HG02642 (cell line): Measurements from ENCODE around the gene CHST9.
"Not testable (repeated sequence)": the region's sequence is repeated elsewhere in the genome, so short reads cannot be mapped to it uniquely, and the experiment has no call there.

Experiments
- ATAC-seq: cut with Tn5 transposase; IDR thresholded peaks from one replicate; pipeline ENCODE4 v1.9.1; 2021; ENCODE audit warnings: mild to moderate bottlenecking; ENCODE audit not compliant: unreplicated experiment, poor library complexity

The CHST9 gene

DNA sequence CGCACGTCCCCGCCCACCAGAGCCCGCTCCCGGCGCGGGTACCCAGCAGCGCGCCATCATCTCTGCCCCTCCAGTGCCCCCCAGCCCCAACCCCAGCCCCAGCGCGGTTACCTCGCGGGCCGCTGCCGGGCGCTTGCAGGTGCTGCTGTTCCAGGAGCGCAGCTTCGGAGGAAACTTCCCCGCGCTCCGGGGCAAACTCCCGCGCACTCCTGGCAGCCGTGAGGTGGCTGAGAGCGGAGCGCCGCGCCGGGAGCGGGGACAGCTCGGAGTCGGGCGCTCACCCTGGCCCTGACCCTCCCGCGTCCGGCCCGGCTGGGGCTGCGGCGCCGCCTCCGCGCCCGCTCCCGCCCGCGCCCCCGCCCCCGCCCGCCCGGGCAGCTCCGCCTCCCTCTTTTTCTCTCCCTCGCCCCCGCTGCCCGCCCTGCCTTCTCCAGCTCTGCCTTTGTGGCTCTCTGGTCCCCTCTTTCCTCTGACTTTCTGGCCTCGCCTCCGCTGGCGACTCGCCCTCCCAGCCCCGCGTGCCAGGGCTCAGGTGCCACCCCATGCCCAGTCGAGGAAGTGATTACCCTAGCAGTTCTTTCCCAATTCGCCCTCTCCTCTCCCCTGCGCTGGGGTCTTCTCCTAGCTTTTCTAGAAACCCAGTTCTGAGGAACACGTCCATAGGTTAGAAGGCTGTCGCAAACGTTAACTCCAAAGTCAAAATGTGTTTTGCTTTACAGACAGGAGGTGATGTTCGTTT lies at the start of gene CHST9:
Gene CHST9, minus strand, starts transcription at position 284 of the 739 bp plus-strand sequence. CDS start 42,499 bp downstream, outside the sequence.
- ATAC-seq = no peak

GRCh38 chr18:27232355-27232754 lies 47.2 kb upstream of the CHST9 start:
- ATAC-seq = not testable (repeated sequence)

DNA sequence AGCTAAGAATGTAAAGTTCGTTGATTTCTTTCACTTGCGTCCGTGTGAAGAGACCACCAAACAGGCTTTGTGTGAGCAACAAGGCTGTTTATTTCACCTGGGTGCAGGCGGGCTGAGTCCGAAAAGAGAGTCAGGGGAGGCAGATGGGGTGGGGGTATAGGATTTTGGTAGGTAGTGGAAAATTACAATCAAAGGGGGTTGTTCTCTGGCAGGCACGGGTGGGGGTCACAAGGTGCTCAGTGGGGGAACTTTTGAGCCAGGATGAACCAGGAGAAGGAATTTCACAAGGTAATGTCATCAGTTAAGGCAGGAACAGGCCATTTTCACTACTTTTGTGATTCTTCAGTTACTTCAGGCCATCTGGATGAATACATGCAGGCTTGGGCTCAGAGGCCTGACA lies 46.6 kb upstream of the CHST9 start:
- ATAC-seq = not testable (repeated sequence)

DNA sequence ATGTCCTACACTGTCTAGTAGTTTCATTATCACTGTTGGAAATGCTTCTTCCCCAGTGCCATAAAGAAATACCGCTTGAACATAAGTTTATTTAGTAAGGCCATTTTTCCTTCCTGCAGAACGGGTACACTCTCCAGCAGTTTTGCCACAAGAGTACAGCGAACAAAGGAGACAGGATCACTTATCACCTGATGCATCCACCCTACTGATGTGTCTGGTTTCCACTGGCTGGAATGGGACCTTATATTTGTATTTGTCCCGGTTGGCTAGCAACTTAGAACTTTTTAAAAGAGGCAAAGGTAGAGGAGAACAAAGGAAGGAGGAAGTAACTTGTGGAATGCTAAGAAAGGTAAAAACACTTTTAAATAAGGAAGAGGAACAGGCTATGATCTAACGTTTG lies 46.1 kb upstream of the CHST9 start:
- not testable (repeated sequence) for ATAC-seq

DNA sequence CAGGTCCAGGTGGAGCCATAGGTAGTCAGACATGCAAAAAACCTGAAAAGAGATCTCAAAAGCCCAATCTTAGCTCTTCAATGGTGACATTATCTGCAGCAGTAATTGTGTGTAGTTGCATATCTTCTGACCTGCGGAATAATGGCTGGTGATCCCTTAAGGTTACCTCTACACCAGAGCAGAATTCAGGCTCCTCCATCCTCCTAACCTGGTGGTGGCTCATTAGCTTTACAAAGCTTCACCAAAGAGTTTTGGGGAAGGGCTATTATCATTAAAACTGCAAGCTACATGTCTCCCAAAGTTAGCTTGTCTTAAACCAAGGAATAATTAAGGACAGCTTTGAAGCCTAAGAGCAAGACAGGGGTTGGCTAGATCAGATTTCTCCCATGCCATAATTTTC lies 42.6 kb upstream of the CHST9 start:
- no peak for ATAC-seq

GRCh38 chr18:27226556-27227075 lies 41.5 kb upstream of the CHST9 start:
- ATAC-seq = no peak

DNA sequence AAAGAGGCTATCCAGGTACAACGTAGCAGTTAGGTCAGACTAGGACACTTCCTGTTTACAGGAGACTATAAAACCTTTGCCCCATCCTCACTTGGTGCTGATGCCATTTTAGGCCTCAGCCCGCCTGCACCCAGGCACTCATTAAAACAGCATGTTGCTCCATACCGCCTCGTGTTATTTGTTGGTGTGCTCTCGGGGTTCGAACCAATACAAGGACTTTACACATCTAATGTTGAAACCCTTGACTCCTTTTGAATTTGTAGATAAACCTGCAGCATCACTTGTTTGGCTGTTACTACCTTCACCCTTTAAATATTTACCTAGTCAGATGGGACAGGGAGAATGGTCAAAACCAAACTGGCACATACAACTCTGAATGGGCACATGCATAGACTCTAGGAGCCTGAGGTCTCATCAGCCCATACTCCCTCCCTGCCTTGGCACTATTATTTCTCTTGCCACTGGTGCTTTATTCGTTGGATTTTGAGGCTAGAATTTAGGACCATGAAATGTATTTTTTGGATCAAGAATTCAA lies 40.9 kb upstream of the CHST9 start:
- ATAC-seq = no peak

DNA sequence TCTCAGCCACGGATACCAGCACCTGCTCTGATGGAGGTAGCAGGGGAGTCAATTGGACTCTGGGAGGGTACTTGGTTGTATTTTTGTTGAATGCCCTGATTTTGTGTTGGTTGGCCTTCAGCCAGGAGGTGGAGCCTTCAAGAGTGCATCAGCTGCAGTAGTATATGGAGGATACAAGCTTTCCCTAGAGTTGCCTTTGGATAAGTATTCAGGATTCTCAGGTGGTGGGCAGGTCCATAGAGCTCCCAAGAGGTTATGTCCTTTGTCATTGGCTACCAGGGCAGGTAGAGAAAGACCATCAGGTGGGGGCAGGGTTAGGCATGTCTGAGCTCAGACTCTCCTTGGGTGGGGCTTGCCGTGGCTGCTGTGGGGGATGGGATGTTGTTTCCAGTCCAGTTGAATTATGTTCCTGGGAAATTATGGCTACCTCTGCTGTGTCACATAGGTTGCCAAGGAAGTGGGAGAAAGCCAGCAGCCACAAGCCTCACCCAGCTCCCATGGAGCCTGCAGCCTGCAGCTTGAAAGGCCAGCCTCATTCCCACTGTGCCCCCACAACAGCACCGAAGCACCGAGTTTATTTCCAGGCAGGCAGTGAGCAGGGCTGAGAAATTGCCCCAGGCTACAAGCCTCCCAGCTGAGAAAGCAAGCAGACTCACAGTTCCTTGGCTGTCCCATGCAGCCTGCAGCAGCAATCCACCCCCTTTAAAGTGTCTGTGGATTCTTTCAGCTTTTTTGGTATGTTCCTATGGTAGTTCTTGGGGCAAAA lies 38.6 kb upstream of the CHST9 start:
- ATAC-seq = no peak

DNA sequence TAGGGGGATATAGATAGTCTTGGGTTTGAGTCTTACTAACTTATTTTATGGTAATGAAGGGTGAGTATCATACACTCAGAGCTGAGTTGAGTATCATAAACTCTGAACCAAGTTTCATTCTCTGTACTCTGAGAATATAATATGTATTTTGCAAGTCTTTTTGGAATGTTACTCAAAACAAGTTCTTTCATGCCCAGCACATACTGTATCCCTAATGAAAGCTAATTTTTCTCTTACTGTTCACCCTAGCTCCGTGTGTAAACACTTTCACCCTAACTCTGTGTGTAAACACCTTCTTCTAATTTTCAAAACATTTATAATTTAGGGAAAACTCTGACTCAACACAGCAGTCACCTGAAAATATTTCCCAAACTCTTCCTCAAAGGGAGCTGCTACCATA lies 29.7 kb upstream of the CHST9 start:
- no peak for ATAC-seq

- no peak for ATAC-seq
Measured at GRCh38 chr18:27213123-27213717, 28.1 kb upstream of the CHST9 start.

DNA sequence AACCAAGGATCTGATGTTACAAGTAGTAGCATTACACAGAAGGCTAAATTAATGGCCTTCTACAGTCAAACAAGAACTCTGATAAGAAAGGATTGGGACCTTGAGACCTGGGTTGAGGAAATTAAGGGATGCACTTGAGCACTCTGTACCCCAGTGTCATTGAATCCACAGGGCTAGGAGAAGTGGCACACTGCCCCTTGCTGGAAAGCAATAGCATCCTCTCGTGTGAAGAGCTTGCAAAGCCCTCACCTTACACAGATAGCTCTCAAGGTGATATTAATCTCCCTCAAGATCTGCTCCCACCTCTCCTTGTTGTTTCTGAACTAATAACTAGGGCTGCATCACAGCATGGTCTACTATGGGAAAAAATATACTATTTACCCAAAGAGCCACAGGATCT lies 26.5 kb upstream of the CHST9 start:
- no peak for ATAC-seq

DNA sequence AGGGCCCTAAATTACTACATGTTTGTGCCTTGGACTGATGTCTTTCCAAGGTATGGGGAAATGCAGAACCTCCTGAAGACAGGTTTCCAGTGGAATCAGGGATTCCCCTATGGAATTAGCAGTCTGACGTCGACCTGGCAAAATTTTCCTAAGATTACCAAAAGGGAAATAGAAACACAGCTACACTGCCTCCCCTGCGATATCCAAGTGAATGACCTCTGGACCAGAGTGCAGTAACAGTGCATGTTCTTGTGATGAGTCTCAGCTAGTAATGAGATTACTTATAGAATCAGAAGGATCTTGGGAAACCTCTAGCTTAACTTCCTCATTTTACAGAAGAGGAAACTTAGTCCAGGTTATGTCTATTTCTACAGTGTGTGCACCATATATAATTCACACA lies 21.3 kb upstream of the CHST9 start:
- ATAC-seq = no peak

DNA sequence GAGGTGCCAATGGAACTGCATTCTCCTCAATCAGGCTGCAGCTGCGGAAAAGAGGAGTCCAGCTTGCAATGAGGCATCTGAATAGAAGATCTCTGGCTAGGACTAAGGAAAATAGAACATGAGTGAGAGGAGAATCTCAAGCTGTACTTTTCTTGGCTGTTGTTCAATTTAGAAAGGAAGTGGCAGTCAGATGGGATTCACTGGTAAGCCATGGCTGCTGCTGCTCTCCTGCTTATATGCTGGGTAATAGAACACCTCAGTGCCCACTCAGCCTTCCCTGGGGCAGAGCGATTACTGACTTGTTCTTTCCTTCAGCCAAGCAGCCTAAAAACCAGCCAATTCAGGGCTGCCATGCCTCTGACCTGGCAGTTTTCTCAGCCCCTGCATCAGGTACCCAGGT lies 17.6 kb upstream of the CHST9 start:
- no peak for ATAC-seq

DNA sequence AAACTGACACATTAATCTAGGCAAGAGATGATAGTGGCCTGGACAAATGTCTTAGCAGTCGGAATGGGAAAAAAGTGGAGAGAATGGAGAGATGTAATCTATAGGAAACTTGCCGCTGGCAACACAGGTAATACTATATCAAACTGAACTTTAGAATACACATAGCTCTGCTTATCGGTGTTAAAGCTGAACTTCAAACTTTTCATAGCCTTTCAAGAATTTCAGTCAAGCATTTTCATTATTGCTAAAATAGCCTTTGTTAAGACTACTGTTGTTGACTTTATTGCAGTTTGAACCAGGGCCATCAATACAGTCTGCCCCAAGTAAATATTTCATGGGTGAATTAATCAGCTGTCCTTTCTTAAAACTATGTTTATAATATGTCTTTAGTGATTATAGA lies 12.9 kb upstream of the CHST9 start:
- no peak for ATAC-seq

- ATAC-seq = no peak
Measured at GRCh38 chr18:27188309-27188708, 3.2 kb upstream of the CHST9 start.

DNA sequence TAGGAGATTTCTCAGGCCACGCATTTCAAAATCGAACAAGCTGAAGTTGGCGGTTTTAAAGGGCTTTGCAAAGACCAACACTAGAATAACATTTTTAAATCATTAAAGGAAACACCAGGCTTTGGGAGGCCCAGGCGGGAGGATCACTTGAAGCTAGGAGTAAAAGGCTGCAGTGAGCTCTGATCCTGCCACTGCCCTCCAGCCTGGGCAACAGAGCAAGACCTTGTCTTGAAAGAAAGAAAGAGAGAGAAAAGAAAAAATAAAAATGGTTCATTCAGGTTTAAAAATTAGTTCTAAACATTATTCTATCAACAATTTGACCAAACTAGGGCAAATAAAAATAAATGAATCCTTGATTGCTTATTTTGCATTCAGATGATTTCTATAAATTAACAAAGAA lies 789 bp upstream of the CHST9 start:
- no peak for ATAC-seq

DNA sequence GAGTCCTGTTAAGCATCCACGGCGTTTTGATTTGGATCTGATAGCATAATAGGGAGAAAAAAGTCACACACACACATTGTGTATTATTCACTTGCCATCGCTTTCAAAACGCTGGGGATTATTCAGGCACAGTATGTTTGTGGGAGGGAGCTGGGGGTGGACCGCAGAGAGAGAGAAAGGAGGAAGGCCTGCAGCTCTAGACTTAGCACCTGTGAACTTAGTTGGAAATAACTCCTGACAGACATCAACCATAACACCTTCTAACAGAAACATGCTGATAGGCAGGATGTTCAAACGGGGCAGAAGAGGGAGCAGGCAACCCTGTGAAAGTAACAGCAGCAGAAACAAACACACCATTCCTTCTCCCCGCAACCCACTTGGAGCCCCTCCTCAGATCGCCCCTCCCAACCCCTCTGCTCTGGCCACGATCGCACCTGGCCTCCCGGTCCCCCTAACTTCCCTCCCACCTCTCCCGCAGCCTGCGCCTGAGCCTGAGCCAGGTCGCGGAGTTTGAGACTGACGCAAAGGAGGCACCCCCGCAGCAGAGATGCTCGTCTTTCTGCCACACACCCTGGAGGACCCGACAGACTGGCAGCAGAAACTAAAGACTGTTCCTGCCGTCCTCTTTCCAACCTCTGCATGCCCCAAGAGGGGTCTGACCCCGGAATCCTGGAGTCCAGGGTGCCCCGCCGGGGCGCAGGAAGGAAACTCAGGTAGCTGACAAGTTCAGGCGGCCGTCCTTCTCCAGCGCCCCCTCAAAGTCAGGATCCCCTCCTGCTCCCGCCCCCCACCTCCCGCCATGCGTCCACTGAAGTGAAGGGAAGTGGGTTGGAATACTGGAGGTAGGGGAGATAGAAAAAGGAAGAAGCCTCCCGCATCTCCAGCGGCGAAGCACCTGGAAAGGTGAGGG lies 738 bp downstream of the CHST9 start:
- ATAC-seq = no peak

- ATAC-seq = no peak
Measured at GRCh38 chr18:27181726-27182125, 3.4 kb downstream of the CHST9 start.

GRCh38 chr18:27178424-27178823 lies 6.7 kb downstream of the CHST9 start:
- no peak for ATAC-seq

DNA sequence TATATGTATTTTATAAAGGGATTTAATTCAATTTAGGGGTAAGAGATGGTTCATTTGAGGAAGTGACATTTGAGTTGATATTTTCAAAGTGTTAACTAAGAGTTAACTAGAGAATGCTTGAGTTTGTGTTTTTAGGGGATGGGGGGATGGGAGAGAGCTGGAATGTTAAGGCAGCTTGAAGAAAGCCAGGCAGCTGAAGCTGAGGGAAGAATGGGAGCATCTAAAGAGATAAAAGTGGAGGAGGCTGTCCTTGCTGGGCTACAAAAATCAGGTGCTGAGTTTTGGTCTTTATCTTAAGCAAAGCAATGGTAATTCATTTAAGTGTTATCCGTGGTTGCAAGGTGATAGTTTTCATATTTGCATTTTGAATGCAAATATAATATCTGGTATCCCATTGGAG lies 9.2 kb downstream of the CHST9 start:
- ATAC-seq = no peak
